ENCODE measurements around the gene ACACB.

DNA sequence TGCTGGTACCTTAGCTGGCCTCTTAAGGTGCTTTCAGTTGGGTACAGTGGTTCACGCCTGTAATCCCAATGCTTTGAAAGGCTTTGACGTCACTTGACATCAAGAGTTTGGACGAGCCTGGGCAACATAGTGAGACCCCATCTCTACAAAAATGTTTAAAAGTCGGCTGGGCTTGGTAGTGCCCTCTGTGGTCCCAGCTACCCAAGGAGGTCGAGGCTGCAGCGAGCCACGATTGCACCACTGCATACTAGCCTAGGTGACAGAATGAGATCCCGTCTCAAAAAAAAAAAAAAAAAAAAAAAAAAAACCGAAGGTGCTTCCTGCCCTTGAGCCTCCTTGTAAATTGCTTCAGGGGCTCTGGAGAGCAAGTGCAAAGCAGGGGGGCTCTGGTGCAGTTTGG, 50.0 kb downstream of the ACACB start:
- TF ChIP-seq CTCF (IDR thresholded peaks at IDR 0.05; ENCODE audit: extremely low read depth in 1 of 2, insufficient read depth in 1 of 2, low read depth in 1 of 2, low read length in 2 of 2) (no peak), GATA2 (IDR thresholded peaks at IDR 0.05; ENCODE audit: insufficient read depth, insufficient read length, low read depth, low read length) (no peak), POLR2A (IDR thresholded peaks at IDR 0.05; ENCODE audit: low read depth, low read length) (no peak), FOS (IDR thresholded peaks at IDR 0.05; ENCODE audit: borderline replicate concordance, insufficient read depth, low read length) (no peak), POLR2AphosphoS5 (IDR thresholded peaks at IDR 0.05; ENCODE audit: insufficient read depth, low read depth, low read length) (no peak)

Measured in endothelial cell of umbilical vein (primary cell).